ENCODE data around the gene TNNT2. TPM values are rescaled to one million over a fixed set of nuclear protein-coding genes. Genes with fewer than 3 reads are reported as not detected.

The TNNT2 gene
- total and polyA plus RNA-seq, 2 donors (not counting 1 experiment from before 2014, with no cell fraction given): not detected

- Mint-ChIP-seq H3K4me3 (no peak overlapping the region), H3K9me3 (ENCODE audit: insufficient read depth) (no peaks in the 10 kb centered on the region), H3K27ac (no peak overlapping the region), H3K4me1 (no peaks in the 10 kb centered on the region), H3K27me3 (peaks cover 21% of the 10 kb centered on the region)
- Histone ChIP-seq H3K27ac (ENCODE audit: low read length in 2 of 2) (no peak overlapping the region), H3K79me2 (ENCODE audit: control insufficient read depth, insufficient read depth, low read length) (no peaks in the 10 kb centered on the region), H3K4me1 (ENCODE audit: control insufficient read depth in 2 of 2, insufficient read depth in 2 of 2, low read length in 2 of 2) (no peaks in the 10 kb centered on the region), H4K20me1 (ENCODE audit: control insufficient read depth, insufficient read depth, low read length, poor library complexity, severe bottlenecking) (no peaks in the 10 kb centered on the region), H3K9ac (ENCODE audit: low read length) (no peak overlapping the region), H2AFZ (ENCODE audit: insufficient read depth, low read depth, low read length, poor library complexity, severe bottlenecking) (no peak overlapping the region), H3K4me2 (replicated peaks; ENCODE audit: low read depth, low read length, poor library complexity, severe bottlenecking) (no peak overlapping the region), H3K27me3 (replicated peaks in 1 of 4; ENCODE audit: control extremely low read depth in 1 of 4, control insufficient read depth in 3 of 4, insufficient read depth in 4 of 4, low read length in 3 of 4) (peaks cover 0 to 4% (median 0%) of the 10 kb centered on the region in 4 experiments), H3K4me3 (ENCODE audit: control extremely low read depth in 1 of 5, extremely low read depth in 1 of 5, insufficient read depth in 1 of 5, low read depth in 2 of 5, low read length in 4 of 5) (no peak overlapping the region), H3K9me3 (ENCODE audit: control extremely low read depth in 1 of 3, control insufficient read depth in 2 of 3, insufficient read depth in 1 of 3, low read length in 2 of 3) (no peaks in the 10 kb centered on the region), H3K36me3 (replicated peaks in 1 of 2; ENCODE audit: control extremely low read depth in 1 of 2, control insufficient read depth in 1 of 2, extremely low read depth in 1 of 2, insufficient read depth in 2 of 2, low read length in 1 of 2) (no peaks in the 10 kb centered on the region)
- DNase-seq: no peak
- ChIA-PET CTCF (no interaction called here), POLR2A (interaction anchor here (0.6 kb wide), 1 partner anchor 1107 kb away, joined by 3 read pairs; no protein-coding TSS in a partner anchor)
- no peak for ATAC-seq (ENCODE audit: low read depth)
- TF ChIP-seq EZH2 (IDR thresholded peaks at IDR 0.05; ENCODE audit: borderline replicate concordance, insufficient read depth, low read depth, low read length, poor library complexity, severe bottlenecking): no peak
- no peak for TF ChIP-seq CTCF (IDR thresholded peaks at IDR 0.05)
- intact Hi-C loops (cut with micrococcal nuclease): no loop called here
- 80% methylated on average over 11 of the region's 13 CpGs for WGBS (ENCODE audit: insufficient coverage)
Measured at GRCh38 chr1:201353186-201353940, 24.1 kb downstream of the TNNT2 start.

- no peaks in the 10 kb centered on the region for H3K4me1 Mint-ChIP-seq
- no peak overlapping the region for H3K27ac Mint-ChIP-seq
- Histone ChIP-seq H3K27me3 (replicated peaks in 1 of 4; ENCODE audit: control extremely low read depth in 1 of 4, control insufficient read depth in 3 of 4, insufficient read depth in 4 of 4, low read length in 3 of 4) (peaks cover 0 to 7% (median 2%) of the 10 kb centered on the region in 4 experiments), H3K27ac (ENCODE audit: low read length in 2 of 2) (no peak overlapping the region), H2AFZ (ENCODE audit: insufficient read depth, low read depth, low read length, poor library complexity, severe bottlenecking) (no peak overlapping the region), H3K4me1 (ENCODE audit: control insufficient read depth in 2 of 2, insufficient read depth in 2 of 2, low read length in 2 of 2) (no peaks in the 10 kb centered on the region), H4K20me1 (ENCODE audit: control insufficient read depth, insufficient read depth, low read length, poor library complexity, severe bottlenecking) (no peaks in the 10 kb centered on the region), H3K9ac (ENCODE audit: low read length) (no peak overlapping the region), H3K36me3 (replicated peaks in 1 of 2; ENCODE audit: control extremely low read depth in 1 of 2, control insufficient read depth in 1 of 2, extremely low read depth in 1 of 2, insufficient read depth in 2 of 2, low read length in 1 of 2) (no peaks in the 10 kb centered on the region), H3K79me2 (ENCODE audit: control insufficient read depth, insufficient read depth, low read length) (no peaks in the 10 kb centered on the region), H3K9me3 (ENCODE audit: control extremely low read depth in 1 of 3, control insufficient read depth in 2 of 3, insufficient read depth in 1 of 3, low read length in 2 of 3) (no peaks in the 10 kb centered on the region), H3K4me2 (replicated peaks; ENCODE audit: low read depth, low read length, poor library complexity, severe bottlenecking) (no peak overlapping the region), H3K4me3 (ENCODE audit: control extremely low read depth in 1 of 5, extremely low read depth in 1 of 5, insufficient read depth in 1 of 5, low read depth in 2 of 5, low read length in 4 of 5) (no peak overlapping the region)
- ATAC-seq (ENCODE audit: low read depth) (no peak), DNase-seq (no peak)
- TF ChIP-seq CTCF (IDR thresholded peaks at IDR 0.05): no peak
- TF ChIP-seq EZH2 (IDR thresholded peaks at IDR 0.05; ENCODE audit: borderline replicate concordance, insufficient read depth, low read depth, low read length, poor library complexity, severe bottlenecking): no peak
- H3K9me3 Mint-ChIP-seq (ENCODE audit: insufficient read depth): no peaks in the 10 kb centered on the region
- H3K27me3 Mint-ChIP-seq: peaks cover 27% of the 10 kb centered on the region
- ChIA-PET CTCF (no interaction called here), POLR2A (no interaction called here)
- H3K4me3 Mint-ChIP-seq: no peak overlapping the region
- intact Hi-C loops (cut with micrococcal nuclease): no loop called here
Measured at GRCh38 chr1:201351617-201352016, 25.9 kb downstream of the TNNT2 start.

Data from B cell (primary cell).